Sigmoid colon (tissue), 7 donors: ENCODE measurements around the gene CCS. TPM values are rescaled to one million over a fixed set of nuclear protein-coding genes. Genes with fewer than 3 reads are reported as not detected.

Experiments used
- DNase-seq: peaks from one replicate; pipeline ENCODE4 v3.0.0-alpha.2; 2019
- H3K27ac ChIP-seq, 4 donors: fragments of 200-600 bp; sonication (generic); one replicate each; pipeline ENCODE4 v1.5.1; 2016 to 2019; ENCODE audit warnings: mild to moderate bottlenecking in 1 of 4
- H3K27me3 ChIP-seq, 3 donors: fragments of 200-600 bp; sonication (generic); one replicate each; pipeline ENCODE4 v1.5.1; 2019; ENCODE audit warnings: mild to moderate bottlenecking in 1 of 3
- H3K36me3 ChIP-seq, 4 donors: fragments of 200-600 bp; sonication (generic); one replicate each; pipeline ENCODE4 v1.5.1; 2016 to 2019
- H3K4me1 ChIP-seq, 4 donors: fragments of 200-600 bp; sonication (generic); one replicate each; pipeline ENCODE4 v1.5.1; 2017 to 2019
- H3K4me3 ChIP-seq, 4 donors: fragments of 200-600 bp; sonication (generic); one replicate each; pipeline ENCODE4 v1.5.1; 2017 to 2019; ENCODE audit warnings: mild to moderate bottlenecking in 2 of 4, moderate library complexity in 1 of 4
- H3K9me3 ChIP-seq, 4 donors: fragments of 200-600 bp in 3 of 4; sonication (generic) in 3 of 4; one replicate each; pipeline versions ENCODE4 v1.5.1 to v1.6.1; 2013 to 2019
- CTCF ChIP-seq, 4 experiments: fragments of 450-650 bp in 3 of 4; fragments of 200-600 bp in 1 of 4; IDR thresholded peaks; one replicate each; pipeline ENCODE4 v1.5.1; 2016 to 2019; ENCODE audit warnings: antibody characterized with exemption in 4 of 4, mild to moderate bottlenecking in 3 of 4, moderate library complexity in 2 of 4
- EP300 ChIP-seq, 4 donors: sonication (generic); formaldehyde crosslinking; IDR thresholded peaks; one replicate each; pipeline ENCODE4 v1.6.1; 2017; ENCODE audit warnings: antibody characterized with exemption in 4 of 4
- POLR2A ChIP-seq, 2 donors: fragments of 450-650 bp; IDR thresholded peaks; one replicate each; pipeline ENCODE4 v1.6.1; 2016; ENCODE audit warnings: antibody characterized with exemption in 2 of 2, mild to moderate bottlenecking in 2 of 2, moderate library complexity in 2 of 2
- POLR2AphosphoS5 ChIP-seq, 4 donors: sonication (generic); formaldehyde crosslinking; IDR thresholded peaks; one replicate each; pipeline ENCODE4 v1.6.1; 2017; ENCODE audit warnings: antibody characterized with exemption in 4 of 4
- WGBS, 2 donors: extraction: QIAGEN DNeasy Blood & Tissue Kit; methylation state at CpG; one replicate each; pipeline ENCODE4 v1.1.7; 2013; 5-methylcytosine and 5-hydroxymethylcytosine counted together
- intact Hi-C: fragments of 100-400 bp; cut with DNase I; formaldehyde crosslinking; loops from one replicate; pipeline ENCODE4 v1.15.1; 2023
- polyA plus RNA-seq, 3 donors: library from polyadenylated mRNA; stranded (reverse); fragments of 200-250 nt; gene quantifications; one replicate each; pipeline ENCODE4 v1.2.3, GENCODE V29; 2013
- total RNA-seq, 4 donors: library from RNA; depleted of rRNA; stranded (reverse); fragments of >200 nt; gene quantifications; one replicate each; pipeline ENCODE4 v1.1.0, GENCODE V29; 2016
- donor health status: healthy with polysubstance abuse.
- donor health status: Bipolar disorder and iron deficiency.
- donor health status: healthy.

Gene CCS
- total and polyA plus RNA-seq, 7 donors = 26.0 to 48.8 (median 40.6) TPM

- peak overlapping the region in 2 of 4 donors; percentile 1 to 36 for H3K27ac ChIP-seq
- H3K27me3 ChIP-seq = no peaks in the 10 kb centered on the region
- DNase-seq = no peak
- peaks cover 2 to 42% (median 16%) of the 10 kb centered on the region in 4 donors for H3K36me3 ChIP-seq
- H3K4me3 ChIP-seq = no peak overlapping the region
- intact Hi-C loops = no loop called here
- peaks cover 0 to 46% (median 32%) of the 10 kb centered on the region in 4 donors for H3K4me1 ChIP-seq
- WGBS, 2 donors = 75 to 86% methylated on average over 6 of the region's 6 CpGs
- no peak for TF ChIP-seq EP300 (IDR thresholded peaks at IDR 0.05)
- TF ChIP-seq CTCF (IDR thresholded peaks at IDR 0.05) = no peak
- no peak for TF ChIP-seq POLR2A (IDR thresholded peaks at IDR 0.05)
- TF ChIP-seq POLR2AphosphoS5 (IDR thresholded peaks at IDR 0.05) = no peak
- H3K9me3 ChIP-seq = no peaks in the 10 kb centered on the region
Observed at GRCh38 chr11:66631883-66632282, 38.9 kb downstream of the CCS start.

- 85 to 89% methylated on average over 2 of the region's 2 CpGs for WGBS, 2 donors
- TF ChIP-seq CTCF (IDR thresholded peaks at IDR 0.05) (no peak), EP300 (IDR thresholded peaks at IDR 0.05) (no peak)
Observed at GRCh38 chr11:66632952-66633351, 40.0 kb downstream of the CCS start.

GRCh38 chr11:66636411-66636810, 43.4 kb downstream of the CCS start:
- no peaks in the 10 kb centered on the region for H3K27me3 ChIP-seq
- H3K4me3 ChIP-seq = no peak overlapping the region
- intact Hi-C loops = no loop called here
- H3K27ac ChIP-seq = no peak overlapping the region
- no peak for DNase-seq
- TF ChIP-seq CTCF (IDR thresholded peaks at IDR 0.05) (no peak), EP300 (IDR thresholded peaks at IDR 0.05) (no peak), POLR2AphosphoS5 (IDR thresholded peaks at IDR 0.05) (no peak), POLR2A (IDR thresholded peaks at IDR 0.05) (no peak)
- peaks cover 0 to 23% (median 6%) of the 10 kb centered on the region in 4 donors for H3K36me3 ChIP-seq
- no peaks in the 10 kb centered on the region for H3K9me3 ChIP-seq
- 83 to 88% methylated on average over 3 of the region's 3 CpGs for WGBS, 2 donors
- H3K4me1 ChIP-seq = peaks cover 0 to 60% (median 58%) of the 10 kb centered on the region in 4 donors

More at GRCh38 chr11:66632952-66633351, 40.0 kb downstream of the CCS start:
- H3K4me1 ChIP-seq = peaks cover 0 to 47% (median 43%) of the 10 kb centered on the region in 4 donors
- DNase-seq = no peak
- no peak overlapping the region for H3K4me3 ChIP-seq
- no peak overlapping the region for H3K27ac ChIP-seq
- intact Hi-C loops = no loop called here
- no peaks in the 10 kb centered on the region for H3K9me3 ChIP-seq
- H3K36me3 ChIP-seq = peaks cover 0 to 32% (median 5%) of the 10 kb centered on the region in 4 donors
- H3K27me3 ChIP-seq = no peaks in the 10 kb centered on the region

- H3K36me3 ChIP-seq = peaks cover 0 to 36% (median 6%) of the 10 kb centered on the region in 4 donors
- DNase-seq = peak; percentile 69
- TF ChIP-seq EP300 (IDR thresholded peaks at IDR 0.05) (no peak), POLR2AphosphoS5 (IDR thresholded peaks at IDR 0.05) (no peak), POLR2A (IDR thresholded peaks at IDR 0.05) (no peak), CTCF (IDR thresholded peaks at IDR 0.05) (peak in 1 of 4 experiments; percentile 17)
- peak overlapping the region; percentile 58 to 77 (median 74) for H3K4me3 ChIP-seq
- H3K27ac ChIP-seq = peak overlapping the region; percentile 89 to 92 (median 92)
- intact Hi-C loops = loop anchor here (2.0 kb wide), 2 partner anchors 19 to 41 kb away; no protein-coding TSS in a partner anchor
- H3K9me3 ChIP-seq = no peaks in the 10 kb centered on the region
- peaks cover 0 to 65% (median 58%) of the 10 kb centered on the region in 4 donors for H3K4me1 ChIP-seq
- H3K27me3 ChIP-seq = no peaks in the 10 kb centered on the region
- WGBS, 2 donors = 48 to 53% methylated on average over 12 of the region's 12 CpGs
Observed at GRCh38 chr11:66637557-66638176, 44.7 kb downstream of the CCS start.
